H1 (cell line): ENCODE results near the gene SUB1. TPM values are rescaled to one million over a fixed set of nuclear protein-coding genes. Genes with fewer than 3 reads are reported as not detected.

Source experiments
- CTCF ChIA-PET: fragments of 300-600 bp; sonication (Branson Sonifier 250); formaldehyde crosslinking; loops from one replicate; lab custom pipeline; 2021; ENCODE audit not compliant: partially characterized antibody; lab: Charles Lee
- POLR2A ChIA-PET: fragments of 300-600 bp; sonication (Branson Sonifier 250); formaldehyde crosslinking; loops from one replicate; lab custom pipeline; 2021; ENCODE audit warnings: inconsistent platforms; ENCODE audit not compliant: partially characterized antibody; lab: Charles Lee
- DNase-seq, 2 experiments: peaks; one replicate each; pipeline versions ENCODE4 v3.0.0 to v3.0.0-alpha.2; 2010 to 2022; ENCODE audit warnings: low spot score in 2 of 2, low read depth in 1 of 2, mixed read lengths in 1 of 2
- FAIRE-seq: peaks from 2 replicates; lab custom pipeline; 2011; peaks lifted over from hg19 to GRCh38; lab: Jason Lieb, UNC
- H2AFZ ChIP-seq: 2 replicates; pipeline ENCODE4 v1.8.1; 2012; ENCODE audit warnings: low read length, inconsistent platforms
- H2AK5ac ChIP-seq: 2 replicates; pipeline ENCODE4 v1.6.1; 2013; ENCODE audit warnings: low read depth, low read length
- H2BK120ac ChIP-seq: replicated peaks from 2 replicates; pipeline ENCODE3; 2013; ENCODE audit warnings: low read depth, low read length, inconsistent platforms
- H2BK12ac ChIP-seq: 2 replicates; pipeline ENCODE4 v1.6.1; 2013; ENCODE audit warnings: low read depth, low read length
- H2BK15ac ChIP-seq: 2 replicates; pipeline ENCODE4 v1.6.1; 2013; ENCODE audit warnings: low read length
- H2BK20ac ChIP-seq: 2 replicates; pipeline ENCODE4 v1.6.1; 2013; ENCODE audit warnings: low read length
- H2BK5ac ChIP-seq: 2 replicates; pipeline ENCODE4 v1.6.1; 2013; ENCODE audit warnings: low read depth, low read length
- H3K14ac ChIP-seq: 2 replicates; pipeline ENCODE4 v1.6.1; 2013; ENCODE audit warnings: inconsistent platforms; ENCODE audit not compliant: insufficient read length
- H3K18ac ChIP-seq: 2 replicates; pipeline ENCODE4 v1.6.1; 2013; ENCODE audit warnings: low read length; ENCODE audit errors: extremely low read depth
- H3K23ac ChIP-seq: 2 replicates; pipeline ENCODE4 v1.6.1; 2013; ENCODE audit warnings: inconsistent platforms; ENCODE audit not compliant: insufficient read length
- H3K23me2 ChIP-seq: 2 replicates; pipeline ENCODE4 v1.6.1; 2013; ENCODE audit warnings: low read depth, low read length
- H3K27ac ChIP-seq: 2 replicates; pipeline ENCODE4 v1.6.1; 2011; ENCODE audit warnings: low read depth, low read length, inconsistent platforms
- H3K27me3 ChIP-seq, 4 experiments: replicated peaks in 1 of 4; 1 replicate in 1 of 4; 2 replicates in 3 of 4; pipeline versions ENCODE4 v1.6.1 to v1.8.1; 2011 to 2013; ENCODE audit warnings: low read length in 3 of 4, mild to moderate bottlenecking in 3 of 4, inconsistent platforms in 2 of 4, mixed read lengths in 2 of 4, moderate library complexity in 1 of 4; ENCODE audit not compliant: control insufficient read depth in 3 of 4, insufficient read depth in 3 of 4; ENCODE audit errors: extremely low read depth in 1 of 4
- H3K36me3 ChIP-seq, 4 experiments: 2 replicates each; pipeline versions ENCODE4 v1.6.1 to v1.8.1; 2011 to 2013; ENCODE audit warnings: mild to moderate bottlenecking in 4 of 4, low read length in 3 of 4, moderate library complexity in 2 of 4, control low read depth in 1 of 4, inconsistent platforms in 1 of 4; ENCODE audit not compliant: insufficient read depth in 4 of 4, control insufficient read depth in 2 of 4
- H3K4ac ChIP-seq: replicated peaks from 2 replicates; pipeline ENCODE3; 2013; ENCODE audit warnings: low read length, low read depth, mixed read lengths, inconsistent platforms; ENCODE audit not compliant: insufficient read length
- H3K4me1 ChIP-seq, 4 experiments: replicated peaks in 1 of 4; 1 replicate in 1 of 4; 2 replicates in 3 of 4; pipeline versions ENCODE4 v1.6.1 to v1.8.1; 2011 to 2013; ENCODE audit warnings: low read length in 3 of 4, inconsistent platforms in 2 of 4, mixed read lengths in 1 of 4; ENCODE audit not compliant: insufficient read depth in 4 of 4, control insufficient read depth in 3 of 4
- H3K4me2 ChIP-seq, 2 experiments: 2 replicates each; pipeline versions ENCODE4 v1.6.1 to v1.8.1; 2011 to 2013; ENCODE audit warnings: low read depth in 2 of 2, low read length in 2 of 2, control low read depth in 1 of 2, inconsistent platforms in 1 of 2, mild to moderate bottlenecking in 1 of 2; ENCODE audit not compliant: insufficient read depth in 1 of 2
- H3K4me3 ChIP-seq, 4 experiments: fragments of 200-600, 300-600 bp in 1 of 4; sonication (generic), shearing (Covaris generic), sonication (Bioruptor Twin) in 1 of 4; 2 replicates each; pipeline versions ENCODE4 v1.5.1 to v1.8.1; 2011 to 2016; ENCODE audit warnings: low read length in 4 of 4, low read depth in 3 of 4, control low read depth in 2 of 4, inconsistent platforms in 2 of 4, mild to moderate bottlenecking in 2 of 4, mixed read lengths in 1 of 4, moderate library complexity in 1 of 4; ENCODE audit not compliant: insufficient read depth in 2 of 4; ENCODE audit errors: extremely low read depth in 1 of 4
- H3K56ac ChIP-seq: replicated peaks from 2 replicates; pipeline ENCODE3; 2013; ENCODE audit warnings: low read depth, mild to moderate bottlenecking, mixed read lengths, low read length, inconsistent platforms; ENCODE audit not compliant: insufficient read length
- H3K79me1 ChIP-seq: 2 replicates; pipeline ENCODE4 v1.6.1; 2013; ENCODE audit warnings: low read depth, low read length, control low read depth
- H3K79me2 ChIP-seq, 2 experiments: 2 replicates each; pipeline versions ENCODE4 v1.6.1 to v1.8.1; 2012 to 2013; ENCODE audit warnings: low read length in 2 of 2, mild to moderate bottlenecking in 2 of 2, inconsistent platforms in 1 of 2; ENCODE audit not compliant: insufficient read depth in 2 of 2, control insufficient read depth in 1 of 2
- H3K9ac ChIP-seq, 4 experiments: replicated peaks in 1 of 4; 1 replicate in 1 of 4; 2 replicates in 3 of 4; pipeline versions ENCODE4 v1.6.1 to v1.8.1; 2011 to 2013; ENCODE audit warnings: low read depth in 3 of 4, low read length in 3 of 4, control low read depth in 2 of 4, mild to moderate bottlenecking in 2 of 4, moderate library complexity in 2 of 4, inconsistent platforms in 1 of 4; ENCODE audit errors: extremely low read depth in 1 of 4
- H3K9me3 ChIP-seq, 2 experiments: 2 replicates each; pipeline versions ENCODE4 v1.6.1 to v1.8.1; 2012 to 2013; ENCODE audit warnings: mild to moderate bottlenecking in 2 of 2, moderate library complexity in 2 of 2, control low read depth in 1 of 2, inconsistent platforms in 1 of 2, low read depth in 1 of 2, low read length in 1 of 2, mixed read lengths in 1 of 2; ENCODE audit not compliant: insufficient read depth in 2 of 2
- H4K20me1 ChIP-seq, 2 experiments: replicated peaks in 1 of 2; 2 replicates each; pipeline versions ENCODE3 to v1.8.1; 2011 to 2013; ENCODE audit warnings: inconsistent platforms in 2 of 2, low read length in 2 of 2, mild to moderate bottlenecking in 1 of 2; ENCODE audit not compliant: insufficient read depth in 2 of 2, control insufficient read depth in 1 of 2
- H4K5ac ChIP-seq: 2 replicates; pipeline ENCODE4 v1.6.1; 2013; ENCODE audit warnings: low read length, low read depth, mixed read lengths, inconsistent platforms; ENCODE audit not compliant: insufficient read length
- H4K8ac ChIP-seq: 2 replicates; pipeline ENCODE4 v1.8.0; 2013; ENCODE audit warnings: mild to moderate bottlenecking, moderate library complexity, low read length, inconsistent platforms; ENCODE audit not compliant: insufficient read depth; ENCODE audit errors: extremely low read depth
- H4K91ac ChIP-seq: replicated peaks from 2 replicates; pipeline ENCODE3; 2013; ENCODE audit warnings: low read length, mixed read lengths, inconsistent platforms; ENCODE audit not compliant: insufficient read length
- BACH1 ChIP-seq: IDR thresholded peaks from 2 replicates; pipeline ENCODE4 v1.6.1; 2012; ENCODE audit warnings: low read length, improper control_type of control experiment
- GABPA ChIP-seq: IDR thresholded peaks from 2 replicates; pipeline ENCODE4 v1.6.1; 2011; ENCODE audit warnings: mild to moderate bottlenecking, low read length, moderate library complexity, borderline replicate concordance; ENCODE audit not compliant: insufficient read depth
- GTF2F1 ChIP-seq: IDR thresholded peaks from 2 replicates; pipeline ENCODE4 v1.6.1; 2012; ENCODE audit warnings: low read depth, low read length, improper control_type of control experiment, borderline replicate concordance
- JUND ChIP-seq: IDR thresholded peaks from 2 replicates; pipeline ENCODE4 v1.6.1; 2011; ENCODE audit warnings: mild to moderate bottlenecking, improper control_type of control experiment, low read length
- SP1 ChIP-seq: IDR thresholded peaks from 2 replicates; pipeline ENCODE4 v1.6.1; 2011; ENCODE audit warnings: low read depth, low read length
- TEAD4 ChIP-seq: IDR thresholded peaks from 2 replicates; pipeline ENCODE4 v1.6.1; 2012; ENCODE audit warnings: low read depth, low read length, inconsistent platforms, mixed read lengths
- ZNF274 ChIP-seq: IDR thresholded peaks from 2 replicates; pipeline ENCODE4 v1.7.0; 2012; ENCODE audit warnings: low read length, borderline replicate concordance; ENCODE audit errors: extremely low read depth
- WGBS, 2 experiments: shearing (Covaris generic) in 1 of 2; methylation state at CpG; one replicate each; pipeline versions ENCODE4 v1.1.6 to v1.1.7; 2013 to 2015; ENCODE audit warnings: low lambda C conversion rate in 2 of 2, mixed read lengths in 2 of 2, inconsistent platforms in 1 of 2, low coverage in 1 of 2, missing lambda C conversion rate in 1 of 2; ENCODE audit not compliant: insufficient replicate concordance in 2 of 2, insufficient coverage in 1 of 2, insufficient read length in 1 of 2; ENCODE audit errors: extremely low coverage in 1 of 2, missing lambda C conversion rate in 1 of 2; 5-methylcytosine and 5-hydroxymethylcytosine counted together
- polyA plus RNA-seq, 7 experiments: library from polyadenylated mRNA; depleted of rRNA in 3 of 7; stranded (reverse) in 5 of 7; unstranded in 2 of 7; fragments of >200 nt in 5 of 7; fragments of 200-250 nt in 2 of 7; gene quantifications; 1 replicate in 5 of 7; 2 replicates in 1 of 7; 4 replicates in 1 of 7; pipeline versions ENCODE4 v1.2.1 to v1.2.3, GENCODE V29; 2011 to 2013; ENCODE audit warnings: missing spikeins in 2 of 7, mixed read lengths in 2 of 7
- total RNA-seq: library from RNA; stranded (reverse); fragmentation: NEBNext Ultra II Directional; extraction: Animal tissue kit (Norgen Biotek cat#: 25700); gene quantifications from 2 replicates; pipeline ENCODE4 v1.2.1, GENCODE V29; 2021
- TF ChIP-seq, protein P1 (sequence below), 3 experiments: IDR thresholded peaks; 1 replicate in 2 of 3; 2 replicates in 1 of 3; pipeline versions ENCODE4 v1.5.1 to v1.6.1; 2011; ENCODE audit warnings: low read length in 3 of 3, mild to moderate bottlenecking in 3 of 3, inconsistent platforms in 2 of 3, low read depth in 1 of 3, moderate library complexity in 1 of 3; ENCODE audit not compliant: insufficient read depth in 1 of 3; ENCODE audit errors: control extremely low read depth in 1 of 3
- TF ChIP-seq, protein P2 (sequence below): IDR thresholded peaks from 2 replicates; pipeline ENCODE4 v1.6.1; 2012; ENCODE audit warnings: inconsistent platforms

Gene SUB1
- total and polyA plus RNA-seq, 2 of the 8 experiments (the other 6 are each of a cell fraction or from before 2014, with no cell fraction given): 83.9 to 325 TPM

DNA sequence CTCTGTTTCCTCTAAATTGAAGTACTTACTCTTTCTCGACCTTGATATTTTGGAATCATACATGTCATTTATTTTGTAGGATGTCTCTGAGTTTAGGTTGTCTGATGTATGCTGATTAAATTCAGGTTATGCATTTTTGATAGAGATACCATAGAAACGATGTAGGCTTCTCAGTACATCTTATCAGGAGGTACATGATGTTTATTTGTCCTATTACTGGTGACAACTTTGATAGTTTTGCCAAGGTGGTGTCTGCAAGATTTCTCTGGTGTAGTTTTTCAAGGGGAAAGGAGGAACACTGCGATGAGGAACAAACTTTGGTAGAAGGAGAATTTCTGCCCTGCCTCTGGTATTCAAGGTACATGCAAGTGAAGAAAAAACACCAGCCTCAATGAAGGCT, 29.9 kb downstream of the SUB1 start:
- H3K79me2 ChIP-seq: no peaks in the 10 kb centered on the region
- H2AK5ac ChIP-seq: no peak overlapping the region
- TF ChIP-seq, protein P1, sequence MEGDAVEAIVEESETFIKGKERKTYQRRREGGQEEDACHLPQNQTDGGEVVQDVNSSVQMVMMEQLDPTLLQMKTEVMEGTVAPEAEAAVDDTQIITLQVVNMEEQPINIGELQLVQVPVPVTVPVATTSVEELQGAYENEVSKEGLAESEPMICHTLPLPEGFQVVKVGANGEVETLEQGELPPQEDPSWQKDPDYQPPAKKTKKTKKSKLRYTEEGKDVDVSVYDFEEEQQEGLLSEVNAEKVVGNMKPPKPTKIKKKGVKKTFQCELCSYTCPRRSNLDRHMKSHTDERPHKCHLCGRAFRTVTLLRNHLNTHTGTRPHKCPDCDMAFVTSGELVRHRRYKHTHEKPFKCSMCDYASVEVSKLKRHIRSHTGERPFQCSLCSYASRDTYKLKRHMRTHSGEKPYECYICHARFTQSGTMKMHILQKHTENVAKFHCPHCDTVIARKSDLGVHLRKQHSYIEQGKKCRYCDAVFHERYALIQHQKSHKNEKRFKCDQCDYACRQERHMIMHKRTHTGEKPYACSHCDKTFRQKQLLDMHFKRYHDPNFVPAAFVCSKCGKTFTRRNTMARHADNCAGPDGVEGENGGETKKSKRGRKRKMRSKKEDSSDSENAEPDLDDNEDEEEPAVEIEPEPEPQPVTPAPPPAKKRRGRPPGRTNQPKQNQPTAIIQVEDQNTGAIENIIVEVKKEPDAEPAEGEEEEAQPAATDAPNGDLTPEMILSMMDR (IDR thresholded peaks at IDR 0.05; ENCODE audit: control extremely low read depth in 1 of 3, insufficient read depth in 1 of 3, low read depth in 1 of 3, low read length in 3 of 3): no peak
- TF ChIP-seq, protein P2, sequence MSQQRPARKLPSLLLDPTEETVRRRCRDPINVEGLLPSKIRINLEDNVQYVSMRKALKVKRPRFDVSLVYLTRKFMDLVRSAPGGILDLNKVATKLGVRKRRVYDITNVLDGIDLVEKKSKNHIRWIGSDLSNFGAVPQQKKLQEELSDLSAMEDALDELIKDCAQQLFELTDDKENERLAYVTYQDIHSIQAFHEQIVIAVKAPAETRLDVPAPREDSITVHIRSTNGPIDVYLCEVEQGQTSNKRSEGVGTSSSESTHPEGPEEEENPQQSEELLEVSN: no peak
- TF ChIP-seq GABPA (no peak), TEAD4 (no peak), ZNF274 (no peak), SP1 (no peak), BACH1 (no peak), GTF2F1 (no peak), JUND (no peak)
- FAIRE-seq: no peak
- no peak overlapping the region for H3K18ac ChIP-seq
- H2BK12ac ChIP-seq: no peak overlapping the region
- no peaks in the 10 kb centered on the region for H3K4me1 ChIP-seq
- H3K27ac ChIP-seq: no peak overlapping the region
- H4K20me1 ChIP-seq: no peaks in the 10 kb centered on the region
- 93% methylated on average over 3 of the region's 3 CpGs; no CpG with 5 or more reads in 1 of the 2 experiments for WGBS, 2 experiments
- H3K23ac ChIP-seq: no peak overlapping the region
- ChIA-PET CTCF (interaction anchor here (0.7 to 2.2 kb wide), 4 partner anchors 25 to 288 kb away, joined by 3 to 5 read pairs (median 4); no protein-coding TSS in a partner anchor), POLR2A (no interaction called here)
- no peak for DNase-seq
- no peak overlapping the region for H3K4me3 ChIP-seq
- H4K8ac ChIP-seq: no peak overlapping the region
- no peak overlapping the region for H3K4me2 ChIP-seq
- no peak overlapping the region for H3K4ac ChIP-seq
- H3K27me3 ChIP-seq: no peaks in the 10 kb centered on the region
- no peaks in the 10 kb centered on the region for H3K36me3 ChIP-seq
- no peak overlapping the region for H2BK15ac ChIP-seq
- H3K56ac ChIP-seq: no peak overlapping the region
- H2BK20ac ChIP-seq: no peak overlapping the region
- H2BK120ac ChIP-seq: no peak overlapping the region
- no peak overlapping the region for H2AFZ ChIP-seq
- no peak overlapping the region for H4K91ac ChIP-seq
- no peak overlapping the region for H2BK5ac ChIP-seq
- no peak overlapping the region for H4K5ac ChIP-seq
- 0 out of 4 replicates have a peak, but pooled peaks cover 0 to 2% of the 10 kb centered on the region in 2 experiments for H3K9me3 ChIP-seq
- H3K79me1 ChIP-seq: no peaks in the 10 kb centered on the region
- no peaks in the 10 kb centered on the region for H3K23me2 ChIP-seq
- H3K9ac ChIP-seq: no peak overlapping the region
- H3K14ac ChIP-seq: no peak overlapping the region
